ENCODE measurements around the gene RUSC1. TPM values are rescaled to one million over a fixed set of nuclear protein-coding genes. Genes with fewer than 3 reads are reported as not detected.

RUSC1 gene
- total RNA-seq, 2 donors from 2014 or later = 74.5 to 83.8 TPM

GRCh38 chr1:155304558-155305063 lies 16.1 kb upstream of the RUSC1 start:
- H3K36me3 Mint-ChIP-seq (ENCODE audit: low read depth) = no peaks in the 10 kb centered on the region
- peaks cover 6% of the 10 kb centered on the region for H3K4me1 Mint-ChIP-seq
- H3K9me3 Mint-ChIP-seq = no peaks in the 10 kb centered on the region
- H3K27me3 Mint-ChIP-seq (ENCODE audit: insufficient read depth) = peaks cover 2% of the 10 kb centered on the region
- WGBS, 2 experiments (ENCODE audit: insufficient coverage in 1 of 2, insufficient read length in 1 of 2) = 93 to 98% methylated on average over 8 to 11 of the region's 11 CpGs
- H3K27ac ChIP-seq (ENCODE audit: low read depth, low read length) = no peak overlapping the region
- no peak overlapping the region for H3K9ac ChIP-seq (ENCODE audit: extremely low read depth, low read length, poor library complexity, severe bottlenecking)
- TF ChIP-seq CTCF (conservative IDR thresholded peaks at IDR 0.05) = no peak
- H3K9me3 ChIP-seq (ENCODE audit: control insufficient read depth, low read length) = no peaks in the 10 kb centered on the region
- no peak overlapping the region for H3K4me3 ChIP-seq (ENCODE audit: low read length)
- H3K36me3 ChIP-seq (ENCODE audit: control insufficient read depth, insufficient read depth, low read length) = no peaks in the 10 kb centered on the region
- H3K27me3 ChIP-seq (ENCODE audit: control insufficient read depth, insufficient read depth, low read length, poor library complexity, severe bottlenecking) = no peaks in the 10 kb centered on the region
- peaks cover 2% of the 10 kb centered on the region for H3K4me1 ChIP-seq (ENCODE audit: control insufficient read depth, insufficient read depth, low read length)
- no peak overlapping the region for H3K27ac Mint-ChIP-seq
- H3K4me3 Mint-ChIP-seq = no peak overlapping the region
- DNase-seq = no peak

- TF ChIP-seq CTCF (conservative IDR thresholded peaks at IDR 0.05) = no peak
- no peak overlapping the region for H3K27ac ChIP-seq (ENCODE audit: low read depth, low read length)
- peak; percentile 46 for DNase-seq
- peaks cover 5% of the 10 kb centered on the region for H3K36me3 ChIP-seq (ENCODE audit: control insufficient read depth, insufficient read depth, low read length)
- Mint-ChIP-seq H3K4me1 (peaks cover 10% of the 10 kb centered on the region), H3K27me3 (ENCODE audit: insufficient read depth) (peaks cover 2% of the 10 kb centered on the region), H3K36me3 (ENCODE audit: low read depth) (peaks cover 10% of the 10 kb centered on the region), H3K9me3 (no peaks in the 10 kb centered on the region), H3K4me3 (no peak overlapping the region), H3K27ac (no peak overlapping the region)
- no peaks in the 10 kb centered on the region for H3K9me3 ChIP-seq (ENCODE audit: control insufficient read depth, low read length)
- peaks cover 4% of the 10 kb centered on the region for H3K4me1 ChIP-seq (ENCODE audit: control insufficient read depth, insufficient read depth, low read length)
- no peaks in the 10 kb centered on the region for H3K27me3 ChIP-seq (ENCODE audit: control insufficient read depth, insufficient read depth, low read length, poor library complexity, severe bottlenecking)
- no peak overlapping the region for H3K4me3 ChIP-seq (ENCODE audit: low read length)
- no peak overlapping the region for H3K9ac ChIP-seq (ENCODE audit: extremely low read depth, low read length, poor library complexity, severe bottlenecking)
- 91 to 93% methylated on average over 7 of the region's 7 CpGs for WGBS, 2 experiments (ENCODE audit: insufficient coverage in 1 of 2, insufficient read length in 1 of 2)
Observed at GRCh38 chr1:155305881-155306391, 14.8 kb upstream of the RUSC1 start.

GRCh38 chr1:155307247-155307740 lies 13.4 kb upstream of the RUSC1 start:
- Mint-ChIP-seq H3K27ac (peak overlapping the region; percentile 38), H3K4me3 (no peak overlapping the region), H3K9me3 (no peaks in the 10 kb centered on the region), H3K4me1 (peaks cover 6% of the 10 kb centered on the region), H3K27me3 (ENCODE audit: insufficient read depth) (peaks cover 2% of the 10 kb centered on the region), H3K36me3 (ENCODE audit: low read depth) (peaks cover 21% of the 10 kb centered on the region)
- DNase-seq = peak; percentile 81
- TF ChIP-seq CTCF (conservative IDR thresholded peaks at IDR 0.05) = peak; percentile 77
- Histone ChIP-seq H3K9me3 (ENCODE audit: control insufficient read depth, low read length) (no peaks in the 10 kb centered on the region), H3K27ac (ENCODE audit: low read depth, low read length) (no peak overlapping the region), H3K4me3 (ENCODE audit: low read length) (no peak overlapping the region), H3K9ac (ENCODE audit: extremely low read depth, low read length, poor library complexity, severe bottlenecking) (no peak overlapping the region), H3K4me1 (ENCODE audit: control insufficient read depth, insufficient read depth, low read length) (peaks cover 4% of the 10 kb centered on the region), H3K36me3 (ENCODE audit: control insufficient read depth, insufficient read depth, low read length) (peaks cover 12% of the 10 kb centered on the region), H3K27me3 (ENCODE audit: control insufficient read depth, insufficient read depth, low read length, poor library complexity, severe bottlenecking) (no peaks in the 10 kb centered on the region)
- WGBS, 2 experiments (ENCODE audit: insufficient coverage in 1 of 2, insufficient read length in 1 of 2) = 76 to 93% methylated on average over 4 to 6 of the region's 6 CpGs

Data from endodermal cell (in vitro differentiated cells).